Mesothelial cell of epicardium (in vitro differentiated cells): ENCODE measurements around the gene MOB3C. TPM values are rescaled to one million over a fixed set of nuclear protein-coding genes. Genes with fewer than 3 reads are reported as not detected.
A peak's percentile ranks its signal among the peaks of the same experiment; 100 is the strongest.

Experiments
- DNase-seq, 2 experiments: peaks; one replicate each; pipeline ENCODE4 v3.0.0; 2021; ENCODE audit warnings: low spot score in 2 of 2; ENCODE audit not compliant: unreplicated experiment in 2 of 2
- H3K27ac Mint-ChIP-seq: 2 replicates; pipeline ENCODE4 v1.8.0; 2021; ENCODE audit warnings: mixed read lengths
- H3K27me3 Mint-ChIP-seq: 2 replicates; pipeline ENCODE4 v1.8.0; 2021; ENCODE audit warnings: low read depth, mixed read lengths
- H3K36me3 Mint-ChIP-seq: 2 replicates; pipeline ENCODE4 v1.8.0; 2021; ENCODE audit warnings: mixed read lengths
- H3K4me1 Mint-ChIP-seq: 2 replicates; pipeline ENCODE4 v1.8.0; 2021; ENCODE audit warnings: mixed read lengths
- H3K4me3 Mint-ChIP-seq: 2 replicates; pipeline ENCODE4 v1.8.0; 2021; ENCODE audit warnings: mild to moderate bottlenecking, moderate library complexity, mixed read lengths
- H3K9me3 Mint-ChIP-seq: 2 replicates; pipeline ENCODE4 v1.8.0; 2021; ENCODE audit warnings: mixed read lengths
- CTCF ChIP-seq: fragments of 200-600 bp; sonication (generic); IDR thresholded peaks from one replicate; pipeline ENCODE4 v1.5.0; 2021; ENCODE audit warnings: antibody characterized with exemption; ENCODE audit not compliant: unreplicated experiment
- total RNA-seq: library from RNA; stranded (reverse); gene quantifications from 3 replicates; pipeline ENCODE4 v1.2.1, GENCODE V29; 2021

Gene MOB3C
- total RNA-seq, 1 donor from 2014 or later, result 11.0 TPM

GRCh38 chr1:46646331-46646730 is 29.7 kb upstream of the MOB3C start:
- Mint-ChIP-seq H3K27ac (peak overlapping the region; percentile 71), H3K36me3 (peaks cover 35% of the 10 kb centered on the region), H3K9me3 (peaks cover 20% of the 10 kb centered on the region), H3K27me3 (no peaks in the 10 kb centered on the region), H3K4me3 (no peak overlapping the region), H3K4me1 (peaks cover 43% of the 10 kb centered on the region)
- DNase-seq, result no peak
- no peak for TF ChIP-seq CTCF

- DNase-seq, result no peak
- H3K36me3 Mint-ChIP-seq, result peaks cover 36% of the 10 kb centered on the region
- H3K27me3 Mint-ChIP-seq, result no peaks in the 10 kb centered on the region
- peaks cover 20% of the 10 kb centered on the region for H3K9me3 Mint-ChIP-seq
- peaks cover 44% of the 10 kb centered on the region for H3K4me1 Mint-ChIP-seq
- H3K4me3 Mint-ChIP-seq, result no peak overlapping the region
- no peak for TF ChIP-seq CTCF
- H3K27ac Mint-ChIP-seq, result no peak overlapping the region
Observed at GRCh38 chr1:46645815-46646214, 29.2 kb upstream of the MOB3C start.

GRCh38 chr1:46643368-46643775 is 26.8 kb upstream of the MOB3C start:
- no peak for TF ChIP-seq CTCF
- Mint-ChIP-seq H3K9me3 (peaks cover 6% of the 10 kb centered on the region), H3K4me3 (no peak overlapping the region), H3K27me3 (no peaks in the 10 kb centered on the region), H3K4me1 (peaks cover 61% of the 10 kb centered on the region), H3K27ac (peak overlapping the region; percentile 76), H3K36me3 (peaks cover 25% of the 10 kb centered on the region)
- no peak for DNase-seq

GRCh38 chr1:46642115-46642680 is 25.6 kb upstream of the MOB3C start:
- H3K9me3 Mint-ChIP-seq, result peaks cover 3% of the 10 kb centered on the region
- no peak overlapping the region for H3K4me3 Mint-ChIP-seq
- peaks cover 58% of the 10 kb centered on the region for H3K4me1 Mint-ChIP-seq
- H3K27ac Mint-ChIP-seq, result peak overlapping the region; percentile 14
- TF ChIP-seq CTCF, result no peak
- no peak for DNase-seq
- H3K36me3 Mint-ChIP-seq, result peaks cover 20% of the 10 kb centered on the region
- H3K27me3 Mint-ChIP-seq, result no peaks in the 10 kb centered on the region

- TF ChIP-seq CTCF, result no peak
- peaks cover 30% of the 10 kb centered on the region for H3K36me3 Mint-ChIP-seq
- no peaks in the 10 kb centered on the region for H3K9me3 Mint-ChIP-seq
- H3K27ac Mint-ChIP-seq, result no peak overlapping the region
- peaks cover 44% of the 10 kb centered on the region for H3K4me1 Mint-ChIP-seq
- no peak overlapping the region for H3K4me3 Mint-ChIP-seq
- no peak for DNase-seq
- H3K27me3 Mint-ChIP-seq, result no peaks in the 10 kb centered on the region
Observed at GRCh38 chr1:46639547-46639946, 22.9 kb upstream of the MOB3C start.

GRCh38 chr1:46638921-46639320 is 22.3 kb upstream of the MOB3C start:
- no peaks in the 10 kb centered on the region for H3K9me3 Mint-ChIP-seq
- no peaks in the 10 kb centered on the region for H3K27me3 Mint-ChIP-seq
- peaks cover 35% of the 10 kb centered on the region for H3K36me3 Mint-ChIP-seq
- peaks cover 42% of the 10 kb centered on the region for H3K4me1 Mint-ChIP-seq
- TF ChIP-seq CTCF, result no peak
- DNase-seq, result no peak
- H3K27ac Mint-ChIP-seq, result no peak overlapping the region
- no peak overlapping the region for H3K4me3 Mint-ChIP-seq
